CD4-positive, alpha-beta T cell treated with Interleukin-21 for 1 hour (primary cell): ENCODE results near the gene STPG4.

Experiments
- DNase-seq: peaks from one replicate; pipeline ENCODE4 v3.0.0-alpha.2; 2020

The STPG4 gene

GRCh38 chr2:47049502-47049901, 105.6 kb downstream of the STPG4 start:
- DNase-seq, result no peak

GRCh38 chr2:47048801-47049480, 106.2 kb downstream of the STPG4 start:
- no peak for DNase-seq

- no peak for DNase-seq
Measured at GRCh38 chr2:47046271-47046670, 108.8 kb downstream of the STPG4 start.

GRCh38 chr2:47043891-47044239, 111.2 kb downstream of the STPG4 start:
- DNase-seq, result no peak

GRCh38 chr2:47043142-47043890, 111.8 kb downstream of the STPG4 start:
- DNase-seq, result no peak

- DNase-seq, result no peak
Measured at GRCh38 chr2:47041891-47042684, 113.0 kb downstream of the STPG4 start.

- DNase-seq, result no peak
Measured at GRCh38 chr2:47041063-47041462, 114.0 kb downstream of the STPG4 start.

- no peak for DNase-seq
Measured at GRCh38 chr2:47040651-47041050, 114.5 kb downstream of the STPG4 start.

- no peak for DNase-seq
Measured at GRCh38 chr2:47039913-47040562, 115.1 kb downstream of the STPG4 start.

- no peak for DNase-seq
Measured at GRCh38 chr2:47039489-47039870, 115.6 kb downstream of the STPG4 start.

GRCh38 chr2:47038656-47039488, 116.2 kb downstream of the STPG4 start:
- DNase-seq, result no peak

GRCh38 chr2:47037678-47038077, 117.4 kb downstream of the STPG4 start:
- no peak for DNase-seq
